Mucosa of rectum (tissue), 2 donors: Measurements from ENCODE around the gene RASSF3.

Source experiments
- H3K27ac ChIP-seq, 2 donors: one replicate each; pipeline ENCODE4 v1.7.0; 2013; ENCODE audit warnings: inconsistent platforms in 2 of 2, low read depth in 2 of 2, low read length in 2 of 2
- H3K27me3 ChIP-seq, 2 donors: one replicate each; pipeline ENCODE4 v1.7.0; 2013; ENCODE audit warnings: low read length in 2 of 2; ENCODE audit not compliant: control insufficient read depth in 2 of 2, insufficient read depth in 2 of 2
- H3K36me3 ChIP-seq, 2 donors: one replicate each; pipeline ENCODE4 v1.7.0; 2013; ENCODE audit warnings: low read length in 2 of 2; ENCODE audit not compliant: control insufficient read depth in 2 of 2, insufficient read depth in 2 of 2
- H3K4me1 ChIP-seq, 2 donors: one replicate each; pipeline ENCODE4 v1.7.0; 2013; ENCODE audit warnings: low read length in 2 of 2, mild to moderate bottlenecking in 1 of 2; ENCODE audit not compliant: control insufficient read depth in 2 of 2, insufficient read depth in 2 of 2
- H3K4me3 ChIP-seq, 2 donors: one replicate each; pipeline ENCODE4 v1.7.0; 2013; ENCODE audit warnings: low read length in 2 of 2
- H3K9ac ChIP-seq, 2 donors: one replicate each; pipeline ENCODE4 v1.7.0; 2013; ENCODE audit warnings: low read length in 2 of 2, low read depth in 1 of 2, mild to moderate bottlenecking in 1 of 2
- H3K9me3 ChIP-seq, 2 donors: one replicate each; pipeline ENCODE4 v1.7.0; 2013; ENCODE audit warnings: low read length in 2 of 2; ENCODE audit not compliant: control insufficient read depth in 2 of 2
- donor health status: healthy.
- donor health status: Normal muscosa, but diverticular disease.

Gene RASSF3

DNA sequence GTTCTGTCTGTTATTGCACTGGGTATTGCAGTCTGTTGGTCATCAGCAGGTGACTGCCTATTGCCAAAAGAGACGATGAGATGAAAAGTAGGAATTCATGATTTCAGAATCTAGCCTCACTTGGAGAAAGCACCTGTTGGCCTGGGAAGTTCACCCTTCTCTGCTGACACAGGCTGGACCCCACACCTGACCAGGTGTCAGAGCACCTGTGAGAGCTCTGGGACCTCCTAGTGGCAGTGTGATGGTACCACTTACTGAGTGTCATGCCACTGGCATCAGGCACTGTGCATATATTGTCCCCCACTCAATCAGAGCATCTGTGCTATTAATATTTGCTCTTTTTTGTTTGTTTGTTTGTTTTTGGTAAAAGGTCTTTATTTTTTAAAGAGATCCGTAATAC lies 68.0 kb downstream of the RASSF3 start:
- Histone ChIP-seq H3K9ac (no peak overlapping the region), H3K36me3 (no peaks in the 10 kb centered on the region), H3K9me3 (no peaks in the 10 kb centered on the region), H3K4me1 (peaks cover 51 to 64% of the 10 kb centered on the region in 2 donors), H3K27me3 (no peaks in the 10 kb centered on the region), H3K4me3 (no peak overlapping the region), H3K27ac (peak overlapping the region in 1 of 2 donors; percentile 45)

DNA sequence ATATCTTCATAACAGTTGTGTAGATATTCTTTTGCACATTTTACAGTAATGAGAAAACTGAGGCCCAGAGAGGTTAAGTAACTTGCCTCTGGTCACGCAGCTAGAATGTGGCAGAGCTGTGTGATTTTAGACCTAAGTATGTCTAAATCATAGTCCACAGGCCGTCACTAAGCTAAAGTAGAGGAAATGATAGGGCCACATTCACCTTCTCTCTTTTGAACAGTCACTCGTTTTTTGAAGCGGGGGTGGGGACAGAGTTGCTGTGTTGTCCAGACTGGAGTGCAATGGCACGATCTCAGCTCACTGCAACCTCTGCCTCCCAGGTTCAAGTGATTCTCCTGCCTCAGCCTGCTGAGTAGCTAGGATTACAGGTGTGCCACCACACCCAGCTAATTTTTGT lies 68.5 kb downstream of the RASSF3 start:
- Histone ChIP-seq H3K27me3 (no peaks in the 10 kb centered on the region), H3K9me3 (no peaks in the 10 kb centered on the region), H3K4me3 (no peak overlapping the region), H3K4me1 (peaks cover 47 to 59% of the 10 kb centered on the region in 2 donors), H3K9ac (peak overlapping the region in 1 of 2 donors; percentile 7), H3K27ac (peak overlapping the region; percentile 77 to 90), H3K36me3 (no peaks in the 10 kb centered on the region)

DNA sequence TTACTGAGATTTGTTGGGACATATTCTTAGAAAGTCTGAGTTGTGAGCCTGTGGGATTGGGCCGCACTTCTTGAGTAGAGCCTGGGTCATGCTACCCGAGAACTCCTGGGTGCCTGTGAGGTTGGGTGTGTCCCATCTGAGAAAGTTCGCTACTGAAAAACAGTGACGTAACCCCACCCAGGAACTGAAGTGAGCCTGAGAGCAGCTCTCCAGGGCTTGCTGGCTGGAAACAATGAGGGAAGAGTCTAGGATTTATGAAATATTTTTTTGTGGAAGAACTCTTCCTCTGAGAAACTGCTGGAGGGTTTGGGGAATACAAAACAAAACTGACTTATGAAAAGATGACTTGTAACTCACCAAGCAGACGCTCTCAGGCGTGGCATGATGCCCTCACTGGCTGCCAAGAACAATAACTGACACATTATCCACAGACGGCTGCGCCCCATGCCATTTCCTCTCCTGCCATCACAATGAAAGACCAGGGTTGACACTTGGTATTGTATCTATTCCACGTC lies 69.2 kb downstream of the RASSF3 start:
- peaks cover 40 to 52% of the 10 kb centered on the region in 2 donors for H3K4me1 ChIP-seq
- H3K27me3 ChIP-seq: no peaks in the 10 kb centered on the region

DNA sequence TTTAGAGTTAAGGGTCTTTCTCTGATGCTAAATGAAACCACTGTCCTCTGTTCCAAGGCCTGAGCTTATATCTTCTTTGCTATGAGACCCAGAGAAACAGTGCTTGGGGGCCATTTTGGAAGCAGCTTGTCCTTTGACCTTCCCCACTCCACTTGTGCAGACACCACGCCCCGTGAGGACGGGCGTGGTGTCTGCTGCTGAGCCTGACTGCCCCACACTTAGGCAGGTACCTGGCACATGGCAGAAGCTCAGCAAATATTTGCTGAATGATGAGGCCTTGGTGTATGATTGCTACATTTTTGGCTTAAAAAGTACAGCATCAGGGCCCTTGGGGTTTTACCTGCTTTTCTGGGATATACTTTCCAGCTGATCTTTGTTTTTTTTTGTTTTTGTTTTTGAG lies 69.9 kb downstream of the RASSF3 start:
- H3K9ac ChIP-seq: peak overlapping the region in 1 of 2 donors; percentile 52
- H3K9me3 ChIP-seq: no peaks in the 10 kb centered on the region
- no peaks in the 10 kb centered on the region for H3K36me3 ChIP-seq
- peaks cover 38 to 47% of the 10 kb centered on the region in 2 donors for H3K4me1 ChIP-seq
- peak overlapping the region; percentile 51 to 55 for H3K4me3 ChIP-seq
- peak overlapping the region; percentile 77 to 90 for H3K27ac ChIP-seq
- no peaks in the 10 kb centered on the region for H3K27me3 ChIP-seq

More for the DNA sequence above, 69.2 kb downstream of the RASSF3 start:
- peak overlapping the region; percentile 27 to 52 for H3K9ac ChIP-seq
- H3K36me3 ChIP-seq: no peaks in the 10 kb centered on the region
- H3K27ac ChIP-seq: peak overlapping the region; percentile 77 to 90
- H3K4me3 ChIP-seq: peak overlapping the region; percentile 51 to 55
- no peaks in the 10 kb centered on the region for H3K9me3 ChIP-seq

DNA sequence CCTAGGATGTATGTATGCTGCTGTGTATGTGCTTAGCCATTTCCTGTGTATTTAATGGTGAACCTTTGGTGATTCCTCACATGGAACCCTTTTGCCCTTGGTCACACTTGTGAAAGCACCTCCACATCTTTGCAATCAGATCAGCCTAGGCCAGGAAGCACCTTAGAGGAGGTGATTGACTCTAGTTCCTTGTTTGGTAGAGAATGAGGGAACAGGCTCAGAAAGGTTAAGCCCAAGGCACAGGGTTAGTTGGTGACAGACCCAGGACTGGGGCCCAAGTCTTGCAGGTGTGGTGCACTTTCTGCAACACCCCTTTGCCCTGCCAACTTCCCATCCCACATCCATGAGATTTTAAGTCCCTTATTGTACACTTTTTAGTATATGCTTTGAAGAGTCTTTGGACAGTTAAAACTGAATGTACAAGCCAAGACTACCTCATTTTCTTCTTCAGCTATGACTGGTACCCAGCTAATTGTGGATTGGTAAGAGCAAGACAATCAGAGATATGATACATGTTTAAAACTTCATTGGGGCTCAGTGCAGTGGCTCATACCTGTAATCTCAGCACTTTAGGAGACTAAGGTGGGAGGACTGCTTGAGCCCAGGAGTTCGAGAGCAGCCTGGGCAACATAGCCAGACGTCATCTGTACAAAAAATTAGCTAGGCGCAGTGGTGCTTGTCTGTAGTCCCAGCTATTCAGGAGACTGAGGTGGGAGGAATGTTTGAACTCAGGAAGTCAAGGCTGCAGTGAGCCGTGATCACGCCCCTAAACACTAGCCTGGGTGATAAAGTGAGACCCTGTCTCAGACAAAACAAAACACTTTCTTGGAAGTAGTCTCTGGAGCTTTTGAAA lies 71.1 kb downstream of the RASSF3 start:
- no peaks in the 10 kb centered on the region for H3K9me3 ChIP-seq
- H3K4me3 ChIP-seq: no peak overlapping the region
- peaks cover 5 to 6% of the 10 kb centered on the region in 2 donors for H3K36me3 ChIP-seq
- H3K9ac ChIP-seq: no peak overlapping the region
- H3K4me1 ChIP-seq: peaks cover 31 to 43% of the 10 kb centered on the region in 2 donors
- no peaks in the 10 kb centered on the region for H3K27me3 ChIP-seq
- peak overlapping the region in 1 of 2 donors; percentile 77 for H3K27ac ChIP-seq

DNA sequence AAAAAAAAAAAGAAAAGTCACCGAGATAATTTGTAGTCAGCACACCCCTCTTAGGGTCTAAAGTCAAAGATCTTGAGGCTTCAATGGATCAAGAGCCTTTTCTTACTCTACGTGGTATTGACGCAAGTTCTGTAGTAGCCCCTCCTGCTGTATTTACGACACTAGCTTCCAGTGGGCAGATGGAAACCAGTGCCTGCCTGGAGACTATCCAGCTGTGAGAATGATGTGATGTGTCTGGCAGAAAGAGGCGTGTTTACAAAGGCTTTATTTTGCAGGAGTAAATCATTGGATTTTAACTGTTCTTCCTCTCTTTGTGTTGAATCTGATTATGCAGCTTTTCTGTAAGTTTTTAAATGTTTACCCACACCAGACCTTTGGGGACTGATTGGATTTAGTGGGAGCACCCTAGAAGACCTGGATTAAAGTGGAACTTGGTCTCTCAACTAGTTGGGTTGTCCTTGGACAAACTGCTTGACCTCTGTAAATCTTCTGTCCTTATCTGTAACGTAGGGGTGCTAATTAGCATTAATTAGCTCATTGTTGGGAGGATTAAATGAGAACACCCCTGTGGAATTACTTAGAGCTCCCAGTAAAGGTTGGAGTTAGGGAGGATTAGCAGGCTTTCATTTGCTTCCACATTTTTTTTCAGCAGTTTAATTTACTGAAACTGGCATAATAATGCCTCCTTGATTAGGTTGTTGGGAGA lies 72.4 kb downstream of the RASSF3 start:
- peak overlapping the region in 1 of 2 donors; percentile 19 for H3K27ac ChIP-seq
- H3K9ac ChIP-seq: no peak overlapping the region
- H3K4me3 ChIP-seq: no peak overlapping the region
- peaks cover 25 to 35% of the 10 kb centered on the region in 2 donors for H3K4me1 ChIP-seq
- H3K36me3 ChIP-seq: peaks cover 8% of the 10 kb centered on the region in 2 donors
- H3K9me3 ChIP-seq: no peaks in the 10 kb centered on the region
- no peaks in the 10 kb centered on the region for H3K27me3 ChIP-seq

DNA sequence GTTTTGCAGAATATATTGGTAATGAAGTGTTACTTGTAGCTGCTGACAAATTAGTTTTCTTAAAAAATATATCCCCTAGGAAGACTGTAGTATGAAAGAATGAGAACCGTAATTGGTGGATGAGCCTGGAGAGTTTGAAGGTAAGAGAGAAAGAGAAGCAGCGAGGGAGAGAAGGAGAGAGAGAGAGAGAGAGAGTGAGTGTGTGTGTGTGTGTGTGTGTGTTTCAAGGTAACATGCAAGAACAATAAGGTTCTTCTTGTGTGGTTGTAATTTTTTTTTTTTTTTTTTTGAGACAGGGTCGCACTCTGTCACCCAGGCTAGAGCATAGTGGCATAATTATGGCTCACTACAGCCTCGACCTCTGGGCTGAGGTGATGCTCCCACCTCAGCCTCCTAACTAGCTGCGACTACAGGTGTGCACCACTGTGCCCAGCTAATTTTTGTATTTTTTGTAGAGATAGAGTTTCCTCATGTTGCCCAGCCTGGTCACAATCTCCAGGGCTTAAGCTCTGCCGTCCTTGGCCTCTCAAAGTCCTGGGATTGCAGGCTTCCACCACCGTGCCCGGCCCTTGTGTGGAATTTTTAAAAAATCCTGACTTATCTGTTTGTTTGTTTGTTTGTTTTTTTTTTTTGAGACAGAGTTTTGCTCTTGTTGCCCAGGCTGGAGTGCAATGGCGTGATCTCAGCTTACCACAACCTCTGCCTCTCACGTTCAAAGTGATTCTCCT lies 73.7 kb downstream of the RASSF3 start:
- Histone ChIP-seq H3K4me1 (peaks cover 23 to 28% of the 10 kb centered on the region in 2 donors), H3K27ac (peak overlapping the region in 1 of 2 donors; percentile 10), H3K27me3 (no peaks in the 10 kb centered on the region), H3K9me3 (no peaks in the 10 kb centered on the region), H3K36me3 (peaks cover 15 to 17% of the 10 kb centered on the region in 2 donors), H3K9ac (no peak overlapping the region), H3K4me3 (no peak overlapping the region)

DNA sequence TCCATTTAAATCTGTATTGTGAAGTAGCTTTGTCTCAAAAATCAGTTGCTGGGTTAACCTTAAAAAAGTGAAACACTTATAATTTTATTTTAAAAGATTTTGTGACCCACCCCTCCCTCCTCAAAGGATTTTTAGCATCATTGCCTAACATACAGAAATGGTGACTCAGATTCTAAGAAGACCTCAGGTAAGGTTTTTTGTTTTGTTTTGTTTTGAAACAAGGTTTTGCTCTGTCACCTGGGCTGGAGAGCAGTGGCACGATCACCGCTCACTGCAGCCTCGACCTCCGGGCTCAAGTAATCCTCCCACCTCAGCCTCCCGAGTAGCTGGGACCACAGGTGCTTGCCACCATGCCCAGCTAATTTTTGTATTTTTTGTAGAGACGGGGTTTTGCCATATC lies 74.8 kb downstream of the RASSF3 start:
- H3K27ac ChIP-seq: no peak overlapping the region
- H3K9me3 ChIP-seq: no peaks in the 10 kb centered on the region
- peaks cover 17 to 18% of the 10 kb centered on the region in 2 donors for H3K4me1 ChIP-seq
- no peak overlapping the region for H3K9ac ChIP-seq
- H3K4me3 ChIP-seq: no peak overlapping the region
- H3K27me3 ChIP-seq: no peaks in the 10 kb centered on the region
- peaks cover 15 to 17% of the 10 kb centered on the region in 2 donors for H3K36me3 ChIP-seq

DNA sequence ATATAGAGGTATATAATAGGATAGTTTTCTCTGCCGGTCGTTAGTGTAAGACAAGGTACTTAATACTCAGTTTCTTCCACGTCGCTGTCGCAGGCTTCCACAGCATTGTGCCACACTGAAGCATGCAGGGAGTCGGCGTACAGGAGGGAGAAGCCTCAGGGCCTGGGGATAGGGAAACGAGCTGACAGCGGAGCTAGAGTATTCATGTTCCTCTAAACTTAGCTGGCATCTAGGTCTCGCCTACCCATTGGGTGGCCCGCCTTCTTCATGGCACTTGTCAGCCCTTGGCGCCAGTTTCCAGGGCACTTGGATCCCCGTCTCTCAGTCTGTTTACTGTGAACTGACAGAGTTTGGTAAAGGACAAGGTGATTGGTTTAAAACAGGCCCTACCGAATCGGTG lies 75.3 kb downstream of the RASSF3 start:
- no peak overlapping the region for H3K4me3 ChIP-seq
- no peaks in the 10 kb centered on the region for H3K27me3 ChIP-seq
- H3K27ac ChIP-seq: peak overlapping the region in 1 of 2 donors; percentile 6
- peaks cover 13 to 16% of the 10 kb centered on the region in 2 donors for H3K4me1 ChIP-seq
- peaks cover 15 to 17% of the 10 kb centered on the region in 2 donors for H3K36me3 ChIP-seq
- H3K9ac ChIP-seq: no peak overlapping the region
- H3K9me3 ChIP-seq: no peaks in the 10 kb centered on the region
